ENCODE measurements around the gene REM1.

GRCh38 chr20:31489152-31489551 lies 14.1 kb downstream of the REM1 start:
- TF ChIP-seq MYC (IDR thresholded peaks at IDR 0.05; ENCODE audit: low read depth, low read length) (no peak), CTCF (IDR thresholded peaks at IDR 0.05; ENCODE audit: low read depth, low read length) (no peak), POLR2A (IDR thresholded peaks at IDR 0.05; ENCODE audit: extremely low read depth, insufficient read length) (no peak)

All from NB4 (cell line).